ENCODE measurements around the gene CEP192.

The CEP192 gene

GRCh38 chr18:13099113-13099512, 108.0 kb downstream of the CEP192 start:
- no peak for DNase-seq (ENCODE audit: low read depth in 1 of 2, low spot score in 1 of 2)
- Histone ChIP-seq H3K27me3 (ENCODE audit: insufficient read depth, poor library complexity, severe bottlenecking) (no peaks in the 10 kb centered on the region), H3K27ac (replicated peaks) (no peak overlapping the region), H3K4me3 (replicated peaks; ENCODE audit: insufficient read depth, low read length) (no peak overlapping the region)
- TF ChIP-seq GABPA (IDR thresholded peaks at IDR 0.05; ENCODE audit: low read depth) = no peak
- TF ChIP-seq SPI1 (IDR thresholded peaks at IDR 0.05; ENCODE audit: borderline replicate concordance, low read depth) = no peak
- TF ChIP-seq CTCF (IDR thresholded peaks at IDR 0.05; ENCODE audit: insufficient read depth, low read length) = no peak
- TF ChIP-seq REST (IDR thresholded peaks at IDR 0.05; ENCODE audit: insufficient replicate concordance, low read depth) = no peak
- no peak for TF ChIP-seq POLR2AphosphoS5 (IDR thresholded peaks at IDR 0.05; ENCODE audit: low read depth)

- H3K4me3 ChIP-seq (replicated peaks; ENCODE audit: insufficient read depth, low read length) = no peak overlapping the region
- no peaks in the 10 kb centered on the region for H3K27me3 ChIP-seq (ENCODE audit: insufficient read depth, poor library complexity, severe bottlenecking)
- no peak overlapping the region for H3K27ac ChIP-seq (replicated peaks)
- no peak for DNase-seq (ENCODE audit: low read depth in 1 of 2, low spot score in 1 of 2)
- TF ChIP-seq SPI1 (IDR thresholded peaks at IDR 0.05; ENCODE audit: borderline replicate concordance, low read depth) = no peak
- no peak for TF ChIP-seq GABPA (IDR thresholded peaks at IDR 0.05; ENCODE audit: low read depth)
Measured at GRCh38 chr18:13100942-13101658, 109.9 kb downstream of the CEP192 start.

- Histone ChIP-seq H3K27me3 (ENCODE audit: insufficient read depth, poor library complexity, severe bottlenecking) (no peaks in the 10 kb centered on the region), H3K27ac (replicated peaks) (no peak overlapping the region), H3K4me3 (replicated peaks; ENCODE audit: insufficient read depth, low read length) (no peak overlapping the region)
- no peak for DNase-seq (ENCODE audit: low read depth in 1 of 2, low spot score in 1 of 2)
- TF ChIP-seq CTCF (IDR thresholded peaks at IDR 0.05; ENCODE audit: insufficient read depth, low read length) = no peak
- TF ChIP-seq POLR2AphosphoS5 (IDR thresholded peaks at IDR 0.05; ENCODE audit: low read depth) = no peak
- TF ChIP-seq REST (IDR thresholded peaks at IDR 0.05; ENCODE audit: insufficient replicate concordance, low read depth) = no peak
Measured at GRCh38 chr18:13101659-13102197, 110.6 kb downstream of the CEP192 start.

GRCh38 chr18:13103366-13103765, 112.2 kb downstream of the CEP192 start:
- no peak for DNase-seq (ENCODE audit: low read depth in 1 of 2, low spot score in 1 of 2)
- Histone ChIP-seq H3K4me3 (replicated peaks; ENCODE audit: insufficient read depth, low read length) (no peak overlapping the region), H3K27me3 (ENCODE audit: insufficient read depth, poor library complexity, severe bottlenecking) (no peaks in the 10 kb centered on the region), H3K27ac (replicated peaks) (no peak overlapping the region)
- TF ChIP-seq REST (IDR thresholded peaks at IDR 0.05; ENCODE audit: insufficient replicate concordance, low read depth) = no peak
- no peak for TF ChIP-seq GABPA (IDR thresholded peaks at IDR 0.05; ENCODE audit: low read depth)
- no peak for TF ChIP-seq SPI1 (IDR thresholded peaks at IDR 0.05; ENCODE audit: borderline replicate concordance, low read depth)
- TF ChIP-seq CTCF (IDR thresholded peaks at IDR 0.05; ENCODE audit: insufficient read depth, low read length) = no peak
- TF ChIP-seq POLR2AphosphoS5 (IDR thresholded peaks at IDR 0.05; ENCODE audit: low read depth) = no peak

All from HL-60 (cell line).